ENCODE results near the gene PPFIA1.

PPFIA1 gene

DNA sequence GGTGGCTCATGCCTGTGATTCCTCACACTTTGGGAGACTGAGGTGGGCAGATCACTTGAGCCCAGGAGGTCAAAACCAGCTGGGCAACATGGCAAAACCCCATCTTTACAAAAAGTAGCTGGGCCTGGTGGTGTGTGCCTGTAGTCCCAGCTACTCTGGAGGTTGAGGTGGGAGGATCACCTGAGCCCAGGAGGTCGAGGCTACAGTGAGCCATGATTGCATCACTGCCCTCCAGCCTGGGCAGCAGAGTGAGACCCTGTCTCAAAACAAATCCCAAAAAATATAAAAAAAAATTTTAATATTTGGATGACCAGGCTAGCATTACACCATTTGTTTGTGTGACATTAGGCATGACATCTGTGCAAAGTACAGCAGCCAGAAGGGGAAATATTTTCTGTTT, 78.1 kb downstream of the PPFIA1 start:
- Histone ChIP-seq H2AFZ (ENCODE audit: low read depth, low read length) (no peak overlapping the region), H3K36me3 (ENCODE audit: insufficient read depth, low read length) (peaks cover 59% of the 10 kb centered on the region), H3K4me1 (ENCODE audit: insufficient read depth, low read length) (no peaks in the 10 kb centered on the region), H3K9me3 (ENCODE audit: low read length) (no peaks in the 10 kb centered on the region), H3K27me3 (ENCODE audit: insufficient read depth, low read length) (no peaks in the 10 kb centered on the region), H3K4me3 (ENCODE audit: low read length) (no peak overlapping the region)

DNA sequence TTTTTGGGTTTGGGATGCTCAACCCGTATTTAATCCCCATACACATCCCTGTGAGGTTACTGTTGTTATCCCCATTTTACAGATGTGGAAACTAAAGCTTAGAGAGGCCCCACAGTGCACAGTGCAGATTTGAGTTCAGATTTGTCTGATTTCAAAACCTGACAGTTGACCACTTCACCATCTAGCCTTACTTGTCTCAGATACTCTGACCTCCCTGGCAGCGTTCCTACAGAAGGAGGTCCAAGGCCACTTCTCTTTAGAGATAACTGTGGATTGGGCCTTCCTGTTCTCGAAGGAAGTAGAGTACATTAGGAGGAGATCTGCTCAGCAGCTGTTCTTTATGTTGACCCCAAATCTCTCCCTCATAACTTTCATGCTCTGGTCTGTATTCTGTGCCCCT, 81.2 kb downstream of the PPFIA1 start:
- no peaks in the 10 kb centered on the region for H3K4me1 ChIP-seq (ENCODE audit: insufficient read depth, low read length)
- no peak overlapping the region for H2AFZ ChIP-seq (ENCODE audit: low read depth, low read length)
- H3K27me3 ChIP-seq (ENCODE audit: insufficient read depth, low read length) = no peaks in the 10 kb centered on the region
- H3K4me3 ChIP-seq (ENCODE audit: low read length) = no peak overlapping the region
- peaks cover 66% of the 10 kb centered on the region for H3K36me3 ChIP-seq (ENCODE audit: insufficient read depth, low read length)
- H3K9me3 ChIP-seq (ENCODE audit: low read length) = no peaks in the 10 kb centered on the region

DNA sequence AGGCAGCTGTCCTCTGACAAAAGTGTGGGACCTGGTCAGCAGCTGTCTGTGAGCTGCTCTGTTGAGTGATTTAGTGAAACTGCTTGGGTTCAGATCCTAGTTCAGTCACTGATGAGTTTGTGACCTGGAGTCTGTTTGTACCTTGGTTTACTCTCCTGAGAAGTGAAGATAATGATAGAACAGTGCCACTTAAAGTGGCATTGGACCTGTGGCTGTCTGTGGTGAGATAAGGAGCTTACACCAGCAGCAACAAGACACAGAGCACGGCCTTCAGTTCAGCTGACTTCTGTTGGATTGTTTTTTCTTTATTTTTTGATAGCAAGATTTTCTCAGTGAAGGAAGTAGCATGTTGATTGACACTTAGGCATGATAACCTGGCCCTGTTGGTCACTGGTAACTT, 81.6 kb downstream of the PPFIA1 start:
- H2AFZ ChIP-seq (ENCODE audit: low read depth, low read length) = no peak overlapping the region
- peaks cover 67% of the 10 kb centered on the region for H3K36me3 ChIP-seq (ENCODE audit: insufficient read depth, low read length)
- no peaks in the 10 kb centered on the region for H3K9me3 ChIP-seq (ENCODE audit: low read length)
- H3K27me3 ChIP-seq (ENCODE audit: insufficient read depth, low read length) = no peaks in the 10 kb centered on the region
- no peaks in the 10 kb centered on the region for H3K4me1 ChIP-seq (ENCODE audit: insufficient read depth, low read length)
- no peak overlapping the region for H3K4me3 ChIP-seq (ENCODE audit: low read length)

DNA sequence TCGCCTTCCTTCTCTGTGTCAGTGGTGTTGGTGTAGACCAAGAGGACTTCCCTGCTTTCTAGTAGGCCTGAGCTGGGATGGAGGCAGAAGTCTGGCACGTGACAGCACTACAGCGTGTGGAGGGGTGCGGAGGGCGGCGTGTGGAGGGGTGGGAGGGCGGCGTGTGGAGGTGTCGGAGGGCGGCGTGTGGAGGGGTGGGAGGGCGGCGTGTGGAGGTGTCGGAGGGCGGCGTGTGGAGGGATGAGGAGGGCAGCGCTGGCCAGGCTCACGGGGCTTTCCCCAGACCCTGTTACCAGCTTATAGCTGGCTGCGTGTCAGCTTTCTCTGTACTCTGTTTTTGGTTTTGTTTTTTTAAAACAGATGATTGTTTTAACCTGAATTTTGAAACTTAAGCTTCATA, 82.1 kb downstream of the PPFIA1 start:
- no peak overlapping the region for H2AFZ ChIP-seq (ENCODE audit: low read depth, low read length)
- no peaks in the 10 kb centered on the region for H3K4me1 ChIP-seq (ENCODE audit: insufficient read depth, low read length)
- H3K9me3 ChIP-seq (ENCODE audit: low read length) = no peaks in the 10 kb centered on the region
- peaks cover 63% of the 10 kb centered on the region for H3K36me3 ChIP-seq (ENCODE audit: insufficient read depth, low read length)
- no peak overlapping the region for H3K4me3 ChIP-seq (ENCODE audit: low read length)
- no peaks in the 10 kb centered on the region for H3K27me3 ChIP-seq (ENCODE audit: insufficient read depth, low read length)

DNA sequence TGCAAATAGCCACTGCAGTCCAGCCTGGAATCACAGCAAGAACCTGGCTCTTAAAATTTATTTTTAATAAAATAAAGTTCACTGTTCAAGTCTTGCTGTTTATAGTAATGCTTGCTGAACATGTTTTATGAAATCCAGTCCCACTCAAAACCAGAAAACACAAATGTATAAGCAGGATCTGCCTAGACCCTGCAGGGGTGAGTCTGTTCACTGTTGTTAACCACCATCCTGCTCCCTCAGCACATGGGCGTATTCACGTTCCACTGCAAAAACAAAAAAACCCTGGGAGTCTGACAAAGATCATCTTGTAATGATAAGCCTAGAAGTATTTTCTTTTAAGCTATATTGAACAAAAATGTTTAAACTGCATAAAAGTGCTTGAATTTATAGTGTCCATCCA, 82.8 kb downstream of the PPFIA1 start:
- H3K36me3 ChIP-seq (ENCODE audit: insufficient read depth, low read length) = peaks cover 63% of the 10 kb centered on the region
- H3K4me1 ChIP-seq (ENCODE audit: insufficient read depth, low read length) = no peaks in the 10 kb centered on the region
- H3K4me3 ChIP-seq (ENCODE audit: low read length) = no peak overlapping the region
- H2AFZ ChIP-seq (ENCODE audit: low read depth, low read length) = no peak overlapping the region
- no peaks in the 10 kb centered on the region for H3K9me3 ChIP-seq (ENCODE audit: low read length)
- H3K27me3 ChIP-seq (ENCODE audit: insufficient read depth, low read length) = no peaks in the 10 kb centered on the region

DNA sequence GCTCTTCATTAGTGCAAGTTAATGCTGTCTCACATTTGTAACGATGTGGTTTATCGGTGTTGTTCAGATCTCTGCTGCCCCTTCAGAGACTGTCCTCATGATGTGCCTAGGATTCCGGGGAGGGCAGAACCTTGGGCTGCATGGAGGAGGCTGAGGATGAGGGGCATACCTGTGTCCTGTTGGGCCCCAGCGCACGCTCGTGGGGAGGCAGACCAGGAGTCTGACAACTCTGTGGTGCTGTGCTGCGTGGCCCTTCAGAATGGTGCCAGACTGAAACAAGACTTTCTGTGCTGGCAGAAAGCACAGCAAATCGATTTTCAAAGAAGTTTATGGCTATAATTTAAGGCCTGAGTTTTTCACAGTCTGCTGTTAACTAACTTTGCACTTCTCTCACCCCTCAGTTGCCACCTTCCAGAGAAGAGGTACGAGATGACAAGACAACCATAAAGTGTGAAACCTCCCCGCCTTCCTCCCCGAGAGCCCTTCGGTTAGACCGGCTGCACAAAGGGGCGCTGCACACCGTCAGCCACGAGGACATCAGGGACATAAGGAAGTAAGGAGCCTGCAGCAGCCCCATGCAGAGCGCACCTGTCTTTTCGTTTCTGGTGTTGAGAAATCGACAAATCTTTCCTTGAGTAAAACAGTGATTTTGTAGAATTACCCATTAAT, 83.5 kb downstream of the PPFIA1 start:
- H3K9me3 ChIP-seq (ENCODE audit: low read length) = no peaks in the 10 kb centered on the region
- H3K27me3 ChIP-seq (ENCODE audit: insufficient read depth, low read length) = no peaks in the 10 kb centered on the region
- H3K4me3 ChIP-seq (ENCODE audit: low read length) = no peak overlapping the region
- no peak overlapping the region for H2AFZ ChIP-seq (ENCODE audit: low read depth, low read length)
- H3K4me1 ChIP-seq (ENCODE audit: insufficient read depth, low read length) = no peaks in the 10 kb centered on the region
- peaks cover 65% of the 10 kb centered on the region for H3K36me3 ChIP-seq (ENCODE audit: insufficient read depth, low read length)

DNA sequence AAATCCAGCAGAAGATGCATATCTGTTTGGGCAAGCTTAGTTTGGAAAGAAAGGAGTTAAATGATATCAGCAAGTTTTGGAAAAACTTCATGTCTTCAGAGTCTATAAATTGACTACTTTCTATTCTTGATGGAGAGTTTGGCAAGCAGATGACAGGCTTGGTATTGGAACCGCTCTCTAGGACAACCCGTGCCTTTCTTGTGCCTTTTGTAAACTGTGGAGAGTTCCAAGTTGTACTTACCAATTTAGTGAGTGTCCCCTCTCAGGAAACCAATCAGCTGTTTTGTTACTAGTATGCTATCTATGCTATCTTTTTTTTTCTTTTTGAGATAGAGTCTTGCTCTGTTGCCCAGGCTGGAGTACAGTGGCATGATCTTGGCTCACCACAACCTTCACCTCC, 84.1 kb downstream of the PPFIA1 start:
- Histone ChIP-seq H3K4me3 (ENCODE audit: low read length) (no peak overlapping the region), H2AFZ (ENCODE audit: low read depth, low read length) (no peak overlapping the region), H3K27me3 (ENCODE audit: insufficient read depth, low read length) (no peaks in the 10 kb centered on the region), H3K9me3 (ENCODE audit: low read length) (no peaks in the 10 kb centered on the region), H3K4me1 (ENCODE audit: insufficient read depth, low read length) (no peaks in the 10 kb centered on the region), H3K36me3 (ENCODE audit: insufficient read depth, low read length) (peaks cover 65% of the 10 kb centered on the region)

DNA sequence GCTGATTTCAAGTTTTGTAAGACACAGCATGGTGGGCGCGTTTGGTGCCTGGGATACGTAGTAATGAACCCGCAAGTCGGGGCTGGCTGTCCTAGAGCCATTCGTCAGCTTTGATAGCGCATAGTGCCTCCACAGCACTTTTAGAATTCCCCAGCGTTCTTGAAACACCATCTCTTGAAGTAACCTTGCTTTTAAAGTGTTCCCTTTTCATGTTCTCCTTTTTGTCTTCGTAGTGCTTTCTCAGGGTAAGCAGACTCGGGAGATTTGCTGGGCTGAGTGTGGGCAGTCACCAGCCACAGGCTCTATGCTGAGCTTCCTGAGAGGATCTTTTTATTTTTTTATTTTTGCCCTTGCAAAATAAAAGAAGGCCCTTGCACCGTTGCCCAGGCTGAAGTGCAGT, 88.3 kb downstream of the PPFIA1 start:
- H3K36me3 ChIP-seq (ENCODE audit: insufficient read depth, low read length) = peaks cover 80% of the 10 kb centered on the region
- no peaks in the 10 kb centered on the region for H3K27me3 ChIP-seq (ENCODE audit: insufficient read depth, low read length)

DNA sequence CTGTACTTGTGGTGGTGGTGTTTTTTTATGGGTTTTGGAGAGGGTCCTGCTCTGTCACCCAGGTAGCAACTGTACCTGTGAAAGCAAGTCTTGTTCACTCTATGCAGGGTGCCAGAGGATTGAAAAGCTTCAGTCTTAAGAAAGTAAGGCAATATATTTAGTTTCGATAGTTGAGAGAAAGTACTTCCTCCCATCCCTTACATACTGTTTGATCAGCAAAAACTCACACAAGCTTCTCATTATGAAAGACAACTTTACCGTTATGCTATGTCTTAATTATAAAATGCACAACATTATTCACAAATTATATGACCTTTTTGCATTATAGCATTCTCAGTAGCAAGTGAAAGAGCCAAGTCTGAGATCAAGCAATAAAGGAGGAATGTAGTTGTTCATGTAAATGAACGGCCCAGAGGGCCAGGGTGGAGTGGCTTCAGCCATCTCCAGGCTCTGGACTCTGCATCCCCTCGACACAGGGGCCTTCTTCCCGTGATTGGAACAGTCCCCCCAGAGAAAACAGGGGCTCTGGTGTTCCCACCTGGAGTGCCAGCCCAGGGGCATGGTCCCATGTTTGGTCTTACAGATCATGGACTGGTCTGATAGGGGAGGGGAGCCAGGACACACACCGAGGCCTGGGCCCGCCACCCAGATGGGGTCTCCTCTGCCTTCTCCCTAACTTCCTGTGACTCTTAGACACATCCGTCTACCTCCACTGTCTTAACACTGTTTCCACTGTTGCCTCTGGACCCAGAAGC, 89.1 kb downstream of the PPFIA1 start:
- H3K4me3 ChIP-seq (ENCODE audit: low read length) = no peak overlapping the region
- H3K36me3 ChIP-seq (ENCODE audit: insufficient read depth, low read length) = peaks cover 80% of the 10 kb centered on the region
- H2AFZ ChIP-seq (ENCODE audit: low read depth, low read length) = no peak overlapping the region
- H3K27me3 ChIP-seq (ENCODE audit: insufficient read depth, low read length) = no peaks in the 10 kb centered on the region
- no peaks in the 10 kb centered on the region for H3K4me1 ChIP-seq (ENCODE audit: insufficient read depth, low read length)
- H3K9me3 ChIP-seq (ENCODE audit: low read length) = no peaks in the 10 kb centered on the region

More for the DNA sequence above, 88.3 kb downstream of the PPFIA1 start:
- Histone ChIP-seq H3K9me3 (ENCODE audit: low read length) (no peaks in the 10 kb centered on the region), H3K4me3 (ENCODE audit: low read length) (no peak overlapping the region), H2AFZ (ENCODE audit: low read depth, low read length) (no peak overlapping the region), H3K4me1 (ENCODE audit: insufficient read depth, low read length) (no peaks in the 10 kb centered on the region)

DNA sequence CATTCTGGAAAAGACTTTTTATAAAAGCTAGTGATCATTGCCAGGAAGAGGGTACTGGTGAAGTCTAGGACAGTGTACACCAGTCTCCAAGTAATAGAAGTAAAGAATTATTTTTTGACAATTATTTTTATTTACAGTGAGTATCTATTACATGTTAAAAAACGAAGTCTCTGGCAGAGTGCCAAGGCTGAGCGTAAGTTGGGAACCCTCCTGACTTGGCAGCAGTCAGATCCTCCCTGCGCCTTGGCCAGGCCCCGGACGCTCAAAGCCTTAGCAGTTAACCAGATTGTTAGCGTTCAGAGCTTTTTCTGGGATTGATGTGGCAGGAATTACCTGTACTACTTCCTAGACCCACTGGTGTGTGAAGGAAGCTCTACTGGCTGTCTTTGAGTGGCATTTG, 89.7 kb downstream of the PPFIA1 start:
- H3K36me3 ChIP-seq (ENCODE audit: insufficient read depth, low read length) = peaks cover 81% of the 10 kb centered on the region
- H2AFZ ChIP-seq (ENCODE audit: low read depth, low read length) = no peak overlapping the region
- no peaks in the 10 kb centered on the region for H3K4me1 ChIP-seq (ENCODE audit: insufficient read depth, low read length)
- no peaks in the 10 kb centered on the region for H3K27me3 ChIP-seq (ENCODE audit: insufficient read depth, low read length)
- H3K9me3 ChIP-seq (ENCODE audit: low read length) = no peaks in the 10 kb centered on the region
- H3K4me3 ChIP-seq (ENCODE audit: low read length) = no peak overlapping the region

DNA sequence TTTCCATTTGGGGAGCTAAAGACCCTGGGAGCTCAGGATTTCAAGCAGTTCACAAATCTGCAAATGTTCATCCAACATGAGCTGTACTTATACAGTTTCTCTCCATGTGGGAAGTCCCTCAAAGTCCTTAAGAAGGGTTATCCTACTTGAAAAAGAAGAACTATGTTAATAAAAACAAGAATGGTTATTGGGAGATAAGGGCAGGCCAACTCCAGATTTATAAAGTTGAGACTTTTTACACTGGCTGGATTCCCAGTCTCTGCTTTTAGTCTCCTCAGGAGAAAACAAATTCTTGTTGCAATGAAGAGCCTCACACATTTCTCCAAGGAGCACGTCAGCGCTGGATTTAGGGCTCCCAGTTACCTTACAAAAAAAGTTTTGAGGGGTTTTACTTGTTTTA, 93.7 kb downstream of the PPFIA1 start:
- no peak overlapping the region for H2AFZ ChIP-seq (ENCODE audit: low read depth, low read length)
- no peaks in the 10 kb centered on the region for H3K4me1 ChIP-seq (ENCODE audit: insufficient read depth, low read length)
- no peaks in the 10 kb centered on the region for H3K27me3 ChIP-seq (ENCODE audit: insufficient read depth, low read length)
- no peak overlapping the region for H3K4me3 ChIP-seq (ENCODE audit: low read length)
- H3K36me3 ChIP-seq (ENCODE audit: insufficient read depth, low read length) = peaks cover 75% of the 10 kb centered on the region
- peaks cover 2% of the 10 kb centered on the region for H3K9me3 ChIP-seq (ENCODE audit: low read length)

DNA sequence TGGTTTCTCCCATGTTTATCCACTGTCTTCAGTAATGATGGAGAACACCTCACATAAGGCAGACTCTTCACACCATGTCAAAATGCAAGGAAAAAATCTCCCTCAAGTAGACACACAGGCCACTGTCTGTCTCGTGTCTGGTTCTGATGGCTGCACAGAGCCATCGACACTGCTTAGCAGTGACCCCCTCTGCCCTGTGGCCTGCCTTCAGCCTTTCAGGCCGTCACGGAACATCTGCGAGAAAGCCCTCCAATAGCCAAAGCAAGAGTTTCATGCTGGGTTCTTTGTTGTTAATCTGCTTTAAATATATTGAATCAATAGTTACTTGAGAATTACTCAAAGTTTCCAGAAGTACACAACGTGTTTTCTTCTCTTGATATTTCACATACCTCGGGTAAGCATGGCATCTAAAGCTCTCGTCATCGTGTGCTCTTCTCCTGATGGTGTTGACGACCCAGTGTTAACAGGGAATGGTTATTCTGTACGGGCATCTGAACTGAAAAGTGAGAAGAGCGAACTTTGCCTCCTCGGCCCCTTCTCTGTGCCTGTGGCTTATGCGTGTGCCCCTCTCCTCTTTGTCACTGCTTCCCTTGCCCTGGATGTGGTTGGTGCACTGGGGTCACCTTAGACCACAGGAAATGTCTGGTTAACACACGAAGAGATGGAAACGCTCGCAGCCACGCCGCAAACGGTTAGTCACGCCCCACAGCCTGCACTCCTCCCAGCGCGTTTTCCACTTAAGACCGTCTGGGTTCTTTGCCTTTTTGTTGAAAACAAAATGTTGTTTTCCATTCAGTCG, 94.5 kb downstream of the PPFIA1 start:
- no peak overlapping the region for H2AFZ ChIP-seq (ENCODE audit: low read depth, low read length)
- no peak overlapping the region for H3K4me3 ChIP-seq (ENCODE audit: low read length)
- peaks cover 68% of the 10 kb centered on the region for H3K36me3 ChIP-seq (ENCODE audit: insufficient read depth, low read length)
- H3K9me3 ChIP-seq (ENCODE audit: low read length) = peaks cover 2% of the 10 kb centered on the region
- no peaks in the 10 kb centered on the region for H3K4me1 ChIP-seq (ENCODE audit: insufficient read depth, low read length)
- H3K27me3 ChIP-seq (ENCODE audit: insufficient read depth, low read length) = no peaks in the 10 kb centered on the region

DNA sequence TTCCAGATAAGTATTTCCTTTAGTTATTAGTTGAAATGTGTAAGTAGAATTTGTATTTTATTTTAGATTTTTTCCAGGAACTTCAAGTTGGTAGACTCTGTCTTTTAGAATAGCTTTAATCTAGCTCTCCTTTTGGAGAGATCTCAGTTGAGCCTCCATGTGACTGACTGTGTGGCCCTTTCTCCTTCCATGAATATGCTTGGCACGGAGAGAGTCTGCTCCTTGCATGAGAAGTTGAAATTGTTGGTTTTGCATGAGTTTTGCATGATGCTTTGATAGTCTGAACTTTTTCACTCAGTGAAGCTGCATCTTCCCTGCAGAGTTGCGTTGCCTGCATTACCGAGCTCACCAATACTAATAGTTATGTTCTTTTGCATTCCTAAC, 95.0 kb downstream of the PPFIA1 start:
- Histone ChIP-seq H3K36me3 (ENCODE audit: insufficient read depth, low read length) (peaks cover 66% of the 10 kb centered on the region), H3K9me3 (ENCODE audit: low read length) (peaks cover 2% of the 10 kb centered on the region), H3K4me3 (ENCODE audit: low read length) (no peak overlapping the region), H2AFZ (ENCODE audit: low read depth, low read length) (no peak overlapping the region), H3K4me1 (ENCODE audit: insufficient read depth, low read length) (no peaks in the 10 kb centered on the region), H3K27me3 (ENCODE audit: insufficient read depth, low read length) (no peaks in the 10 kb centered on the region)

Data from neuron (in vitro differentiated cells).